H1 (cell line): ENCODE results near the gene SORCS3. TPM values are rescaled to one million over a fixed set of nuclear protein-coding genes. Genes with fewer than 3 reads are reported as not detected.

Experiments
- CTCF ChIA-PET: fragments of 300-600 bp; sonication (Branson Sonifier 250); formaldehyde crosslinking; loops from one replicate; lab custom pipeline; 2021; ENCODE audit not compliant: partially characterized antibody; lab: Charles Lee
- POLR2A ChIA-PET: fragments of 300-600 bp; sonication (Branson Sonifier 250); formaldehyde crosslinking; loops from one replicate; lab custom pipeline; 2021; ENCODE audit warnings: inconsistent platforms; ENCODE audit not compliant: partially characterized antibody; lab: Charles Lee
- DNase-seq, 2 experiments: peaks; one replicate each; pipeline versions ENCODE4 v3.0.0 to v3.0.0-alpha.2; 2010 to 2022; ENCODE audit warnings: low spot score in 2 of 2, low read depth in 1 of 2, mixed read lengths in 1 of 2
- FAIRE-seq: peaks from 2 replicates; lab custom pipeline; 2011; peaks lifted over from hg19 to GRCh38; lab: Jason Lieb, UNC
- H2AFZ ChIP-seq: 2 replicates; pipeline ENCODE4 v1.8.1; 2012; ENCODE audit warnings: low read length, inconsistent platforms
- H2AK5ac ChIP-seq: 2 replicates; pipeline ENCODE4 v1.6.1; 2013; ENCODE audit warnings: low read depth, low read length
- H2BK120ac ChIP-seq: replicated peaks from 2 replicates; pipeline ENCODE3; 2013; ENCODE audit warnings: low read depth, low read length, inconsistent platforms
- H2BK12ac ChIP-seq: 2 replicates; pipeline ENCODE4 v1.6.1; 2013; ENCODE audit warnings: low read depth, low read length
- H2BK15ac ChIP-seq: 2 replicates; pipeline ENCODE4 v1.6.1; 2013; ENCODE audit warnings: low read length
- H2BK20ac ChIP-seq: 2 replicates; pipeline ENCODE4 v1.6.1; 2013; ENCODE audit warnings: low read length
- H2BK5ac ChIP-seq: 2 replicates; pipeline ENCODE4 v1.6.1; 2013; ENCODE audit warnings: low read depth, low read length
- H3K14ac ChIP-seq: 2 replicates; pipeline ENCODE4 v1.6.1; 2013; ENCODE audit warnings: inconsistent platforms; ENCODE audit not compliant: insufficient read length
- H3K18ac ChIP-seq: 2 replicates; pipeline ENCODE4 v1.6.1; 2013; ENCODE audit warnings: low read length; ENCODE audit errors: extremely low read depth
- H3K23ac ChIP-seq: 2 replicates; pipeline ENCODE4 v1.6.1; 2013; ENCODE audit warnings: inconsistent platforms; ENCODE audit not compliant: insufficient read length
- H3K23me2 ChIP-seq: 2 replicates; pipeline ENCODE4 v1.6.1; 2013; ENCODE audit warnings: low read depth, low read length
- H3K27ac ChIP-seq: 2 replicates; pipeline ENCODE4 v1.6.1; 2011; ENCODE audit warnings: low read depth, low read length, inconsistent platforms
- H3K27me3 ChIP-seq, 4 experiments: replicated peaks in 1 of 4; 1 replicate in 1 of 4; 2 replicates in 3 of 4; pipeline versions ENCODE4 v1.6.1 to v1.8.1; 2011 to 2013; ENCODE audit warnings: low read length in 3 of 4, mild to moderate bottlenecking in 3 of 4, inconsistent platforms in 2 of 4, mixed read lengths in 2 of 4, moderate library complexity in 1 of 4; ENCODE audit not compliant: control insufficient read depth in 3 of 4, insufficient read depth in 3 of 4; ENCODE audit errors: extremely low read depth in 1 of 4
- H3K36me3 ChIP-seq, 4 experiments: 2 replicates each; pipeline versions ENCODE4 v1.6.1 to v1.8.1; 2011 to 2013; ENCODE audit warnings: mild to moderate bottlenecking in 4 of 4, low read length in 3 of 4, moderate library complexity in 2 of 4, control low read depth in 1 of 4, inconsistent platforms in 1 of 4; ENCODE audit not compliant: insufficient read depth in 4 of 4, control insufficient read depth in 2 of 4
- H3K4ac ChIP-seq: replicated peaks from 2 replicates; pipeline ENCODE3; 2013; ENCODE audit warnings: low read length, low read depth, mixed read lengths, inconsistent platforms; ENCODE audit not compliant: insufficient read length
- H3K4me1 ChIP-seq, 4 experiments: replicated peaks in 1 of 4; 1 replicate in 1 of 4; 2 replicates in 3 of 4; pipeline versions ENCODE4 v1.6.1 to v1.8.1; 2011 to 2013; ENCODE audit warnings: low read length in 3 of 4, inconsistent platforms in 2 of 4, mixed read lengths in 1 of 4; ENCODE audit not compliant: insufficient read depth in 4 of 4, control insufficient read depth in 3 of 4
- H3K4me2 ChIP-seq, 2 experiments: 2 replicates each; pipeline versions ENCODE4 v1.6.1 to v1.8.1; 2011 to 2013; ENCODE audit warnings: low read depth in 2 of 2, low read length in 2 of 2, control low read depth in 1 of 2, inconsistent platforms in 1 of 2, mild to moderate bottlenecking in 1 of 2; ENCODE audit not compliant: insufficient read depth in 1 of 2
- H3K4me3 ChIP-seq, 4 experiments: fragments of 200-600, 300-600 bp in 1 of 4; sonication (generic), shearing (Covaris generic), sonication (Bioruptor Twin) in 1 of 4; 2 replicates each; pipeline versions ENCODE4 v1.5.1 to v1.8.1; 2011 to 2016; ENCODE audit warnings: low read length in 4 of 4, low read depth in 3 of 4, control low read depth in 2 of 4, inconsistent platforms in 2 of 4, mild to moderate bottlenecking in 2 of 4, mixed read lengths in 1 of 4, moderate library complexity in 1 of 4; ENCODE audit not compliant: insufficient read depth in 2 of 4; ENCODE audit errors: extremely low read depth in 1 of 4
- H3K56ac ChIP-seq: replicated peaks from 2 replicates; pipeline ENCODE3; 2013; ENCODE audit warnings: low read depth, mild to moderate bottlenecking, mixed read lengths, low read length, inconsistent platforms; ENCODE audit not compliant: insufficient read length
- H3K79me1 ChIP-seq: 2 replicates; pipeline ENCODE4 v1.6.1; 2013; ENCODE audit warnings: low read depth, low read length, control low read depth
- H3K79me2 ChIP-seq, 2 experiments: 2 replicates each; pipeline versions ENCODE4 v1.6.1 to v1.8.1; 2012 to 2013; ENCODE audit warnings: low read length in 2 of 2, mild to moderate bottlenecking in 2 of 2, inconsistent platforms in 1 of 2; ENCODE audit not compliant: insufficient read depth in 2 of 2, control insufficient read depth in 1 of 2
- H3K9ac ChIP-seq, 4 experiments: replicated peaks in 1 of 4; 1 replicate in 1 of 4; 2 replicates in 3 of 4; pipeline versions ENCODE4 v1.6.1 to v1.8.1; 2011 to 2013; ENCODE audit warnings: low read depth in 3 of 4, low read length in 3 of 4, control low read depth in 2 of 4, mild to moderate bottlenecking in 2 of 4, moderate library complexity in 2 of 4, inconsistent platforms in 1 of 4; ENCODE audit errors: extremely low read depth in 1 of 4
- H3K9me3 ChIP-seq, 2 experiments: 2 replicates each; pipeline versions ENCODE4 v1.6.1 to v1.8.1; 2012 to 2013; ENCODE audit warnings: mild to moderate bottlenecking in 2 of 2, moderate library complexity in 2 of 2, control low read depth in 1 of 2, inconsistent platforms in 1 of 2, low read depth in 1 of 2, low read length in 1 of 2, mixed read lengths in 1 of 2; ENCODE audit not compliant: insufficient read depth in 2 of 2
- H4K20me1 ChIP-seq, 2 experiments: replicated peaks in 1 of 2; 2 replicates each; pipeline versions ENCODE3 to v1.8.1; 2011 to 2013; ENCODE audit warnings: inconsistent platforms in 2 of 2, low read length in 2 of 2, mild to moderate bottlenecking in 1 of 2; ENCODE audit not compliant: insufficient read depth in 2 of 2, control insufficient read depth in 1 of 2
- H4K5ac ChIP-seq: 2 replicates; pipeline ENCODE4 v1.6.1; 2013; ENCODE audit warnings: low read length, low read depth, mixed read lengths, inconsistent platforms; ENCODE audit not compliant: insufficient read length
- H4K8ac ChIP-seq: 2 replicates; pipeline ENCODE4 v1.8.0; 2013; ENCODE audit warnings: mild to moderate bottlenecking, moderate library complexity, low read length, inconsistent platforms; ENCODE audit not compliant: insufficient read depth; ENCODE audit errors: extremely low read depth
- H4K91ac ChIP-seq: replicated peaks from 2 replicates; pipeline ENCODE3; 2013; ENCODE audit warnings: low read length, mixed read lengths, inconsistent platforms; ENCODE audit not compliant: insufficient read length
- RXRA ChIP-seq: IDR thresholded peaks from 2 replicates; pipeline ENCODE4 v1.6.1; 2011; ENCODE audit warnings: low read depth, mild to moderate bottlenecking, low read length, moderate library complexity; ENCODE audit not compliant: insufficient read depth
- SP2 ChIP-seq: IDR thresholded peaks from 2 replicates; pipeline ENCODE4 v1.6.1; 2012; ENCODE audit warnings: mild to moderate bottlenecking, low read length, inconsistent platforms
- WGBS, 2 experiments: shearing (Covaris generic) in 1 of 2; methylation state at CpG; one replicate each; pipeline versions ENCODE4 v1.1.6 to v1.1.7; 2013 to 2015; ENCODE audit warnings: low lambda C conversion rate in 2 of 2, mixed read lengths in 2 of 2, inconsistent platforms in 1 of 2, low coverage in 1 of 2, missing lambda C conversion rate in 1 of 2; ENCODE audit not compliant: insufficient replicate concordance in 2 of 2, insufficient coverage in 1 of 2, insufficient read length in 1 of 2; ENCODE audit errors: extremely low coverage in 1 of 2, missing lambda C conversion rate in 1 of 2; 5-methylcytosine and 5-hydroxymethylcytosine counted together
- polyA plus RNA-seq, 7 experiments: library from polyadenylated mRNA; depleted of rRNA in 3 of 7; stranded (reverse) in 5 of 7; unstranded in 2 of 7; fragments of >200 nt in 5 of 7; fragments of 200-250 nt in 2 of 7; gene quantifications; 1 replicate in 5 of 7; 2 replicates in 1 of 7; 4 replicates in 1 of 7; pipeline versions ENCODE4 v1.2.1 to v1.2.3, GENCODE V29; 2011 to 2013; ENCODE audit warnings: missing spikeins in 2 of 7, mixed read lengths in 2 of 7
- total RNA-seq: library from RNA; stranded (reverse); fragmentation: NEBNext Ultra II Directional; extraction: Animal tissue kit (Norgen Biotek cat#: 25700); gene quantifications from 2 replicates; pipeline ENCODE4 v1.2.1, GENCODE V29; 2021

SORCS3 gene
- total and polyA plus RNA-seq, 2 of the 8 experiments (the other 6 are each of a cell fraction or from before 2014, with no cell fraction given), result 0.26 to 0.88 TPM

- Histone ChIP-seq H3K14ac (no peak overlapping the region), H2BK12ac (no peak overlapping the region), H4K5ac (no peak overlapping the region), H4K8ac (no peak overlapping the region), H3K9me3 (peaks cover 2 to 7% of the 10 kb centered on the region in 2 experiments; a peak in 2 of 4 replicates), H3K79me2 (no peaks in the 10 kb centered on the region), H4K20me1 (no peaks in the 10 kb centered on the region), H4K91ac (no peak overlapping the region), H3K79me1 (no peaks in the 10 kb centered on the region), H3K23ac (no peak overlapping the region), H3K23me2 (no peaks in the 10 kb centered on the region), H3K4me3 (no peak overlapping the region), H2BK15ac (no peak overlapping the region), H3K36me3 (no peaks in the 10 kb centered on the region), H2BK20ac (no peak overlapping the region), H3K27me3 (no peaks in the 10 kb centered on the region), H3K56ac (no peak overlapping the region), H2BK120ac (no peak overlapping the region), H3K27ac (no peak overlapping the region), H2BK5ac (no peak overlapping the region), H3K9ac (no peak overlapping the region), H3K4me2 (no peak overlapping the region), H2AFZ (no peak overlapping the region), H3K18ac (no peak overlapping the region), H3K4ac (no peak overlapping the region), H2AK5ac (no peak overlapping the region), H3K4me1 (no peaks in the 10 kb centered on the region)
- no peak for DNase-seq
- 89% methylated on average over 3 of the region's 3 CpGs; no CpG with 5 or more reads in 1 of the 2 experiments for WGBS, 2 experiments
- CTCF ChIA-PET, result interaction anchor here (0.5 to 1.0 kb wide), 3 partner anchors 279 to 1457 kb away, joined by 3 read pairs; no protein-coding TSS in a partner anchor
- POLR2A ChIA-PET, result no interaction called here
- no peak for TF ChIP-seq SP2
- TF ChIP-seq RXRA, result no peak
- no peak for FAIRE-seq
These were observed 480.7 kb downstream of the SORCS3 start for GRCh38 chr10:105121743-105122142.
